Left renal cortex interstitium (tissue), 4 donors: ENCODE measurements around the gene MAP4K2. TPM values are rescaled to one million over a fixed set of nuclear protein-coding genes. Genes with fewer than 3 reads are reported as not detected.

ENCODE experiments used
- DNase-seq, 4 donors: peaks; one replicate each; pipeline ENCODE4 v3.0.0-alpha.2; 2013; ENCODE audit warnings: low read depth in 4 of 4, low spot score in 2 of 4, missing footprints in 1 of 4
- polyA plus RNA-seq, 4 donors: library from polyadenylated mRNA; unstranded; fragments of 120-200 nt; gene quantifications; one replicate each; pipeline ENCODE4 v1.2.1, GENCODE V29; 2013; ENCODE audit not compliant: insufficient read length in 4 of 4

The MAP4K2 gene
- polyA plus RNA-seq, 4 donors = 17.8 to 25.7 (median 24.2) TPM

DNA sequence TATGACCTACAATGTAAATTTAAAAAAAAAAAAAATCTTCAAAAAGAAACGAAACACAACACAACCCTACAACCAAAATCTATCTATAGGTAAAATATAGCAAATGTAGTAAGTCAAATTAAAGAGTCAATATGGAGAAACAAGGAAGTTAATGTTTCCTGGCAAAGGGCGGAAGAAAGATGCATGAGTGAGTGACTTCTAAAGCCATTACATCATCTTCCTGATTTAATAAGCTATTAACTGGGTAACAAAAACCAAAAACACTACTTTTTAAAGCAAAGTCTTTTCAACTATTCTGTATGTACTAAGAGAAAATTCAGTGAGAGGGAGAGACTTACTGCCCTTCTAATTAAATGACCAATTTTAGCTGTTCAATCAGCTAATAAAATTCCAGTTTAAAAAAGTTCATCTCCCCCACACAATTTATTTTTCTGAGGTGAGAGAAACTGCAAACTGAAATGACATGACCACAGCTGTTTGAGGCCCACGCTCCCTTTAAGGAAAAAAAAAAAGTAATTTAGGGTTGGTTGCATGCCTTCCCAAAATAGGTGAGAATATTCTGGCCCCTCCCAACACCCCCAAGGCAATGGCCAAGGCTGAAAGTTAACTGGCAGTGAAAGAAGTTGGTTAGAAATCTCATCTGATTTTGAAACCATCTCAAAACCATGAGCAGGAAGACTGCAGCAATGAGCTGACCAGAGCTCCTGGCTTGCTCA is 30.6 kb downstream of the MAP4K2 start:
- no peak for DNase-seq

DNA sequence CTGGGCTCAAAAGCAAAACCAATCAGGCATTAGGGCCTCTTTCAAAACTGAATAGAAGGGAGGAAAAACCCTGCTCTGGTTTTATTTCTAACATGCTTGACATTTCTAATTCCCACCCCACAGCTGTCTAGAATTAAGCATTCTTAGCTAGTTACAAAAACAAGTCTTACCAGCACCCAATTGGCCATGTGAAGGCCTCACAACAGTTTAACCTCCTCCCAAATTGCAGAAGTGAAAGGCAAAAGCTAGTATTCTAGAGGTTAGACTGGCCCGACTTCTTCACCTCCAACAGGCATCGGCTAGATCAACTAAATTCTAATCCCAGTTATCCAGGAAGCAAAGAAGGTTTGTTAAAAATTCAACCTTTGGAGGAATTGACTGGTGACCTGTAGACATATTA is 31.2 kb downstream of the MAP4K2 start:
- DNase-seq = no peak

DNA sequence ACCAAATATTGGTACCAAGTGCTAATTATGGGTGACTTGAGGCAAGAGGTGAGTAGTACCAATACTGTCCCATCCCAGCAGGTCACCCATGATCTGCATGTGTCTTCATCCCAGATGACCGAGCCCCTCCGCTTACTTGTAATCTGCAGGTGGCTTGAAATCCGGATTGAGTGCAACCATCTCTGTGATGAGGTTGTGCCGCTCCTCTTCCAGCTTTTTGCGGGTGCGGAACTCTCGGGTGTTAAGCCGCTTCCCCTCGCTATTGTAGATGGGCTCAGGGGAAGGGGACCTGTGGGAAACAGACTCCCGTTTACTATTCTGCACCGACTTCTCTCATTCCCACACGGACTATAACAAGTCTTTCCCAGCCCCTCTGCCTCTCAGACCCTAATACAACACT is 32.9 kb downstream of the MAP4K2 start:
- no peak for DNase-seq

DNA sequence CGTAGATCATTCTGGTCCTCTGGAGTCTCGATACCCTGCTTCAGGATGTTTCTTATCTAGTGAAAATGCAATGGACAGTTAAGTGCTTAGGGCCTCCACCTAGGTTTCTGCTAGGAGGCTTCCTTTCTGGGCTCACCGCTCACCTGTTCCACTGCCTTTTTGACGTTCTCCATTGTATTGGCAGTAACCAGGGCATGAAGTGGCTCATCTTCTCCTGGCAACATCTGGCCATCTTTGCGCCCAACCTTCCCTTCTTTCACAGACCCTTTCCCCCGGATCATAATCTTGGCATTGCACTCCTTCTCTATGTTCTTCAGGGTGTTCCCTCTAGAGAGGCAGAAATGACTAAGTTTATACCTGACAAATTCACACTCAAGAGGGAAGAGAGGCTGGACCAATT is 33.7 kb downstream of the MAP4K2 start:
- DNase-seq = no peak

DNA sequence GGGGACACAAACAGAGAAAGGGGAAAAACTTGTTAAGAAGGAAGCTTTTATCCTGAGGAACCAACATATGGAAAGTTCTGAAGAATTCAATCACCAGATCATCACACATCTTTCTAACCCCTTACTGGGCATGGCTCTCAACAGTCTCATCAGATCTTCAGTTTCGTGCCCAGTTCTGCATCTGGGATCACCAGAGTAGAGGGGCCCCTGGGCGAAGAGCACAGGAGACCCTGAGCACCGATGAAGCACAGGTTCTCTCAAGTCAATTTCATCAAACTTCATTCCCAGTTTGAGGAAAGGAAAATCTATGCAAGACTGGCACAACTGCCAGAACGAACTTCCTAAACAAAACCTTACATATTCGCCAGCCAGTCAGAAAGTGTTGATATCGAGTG is 34.7 kb downstream of the MAP4K2 start:
- no peak for DNase-seq

DNA sequence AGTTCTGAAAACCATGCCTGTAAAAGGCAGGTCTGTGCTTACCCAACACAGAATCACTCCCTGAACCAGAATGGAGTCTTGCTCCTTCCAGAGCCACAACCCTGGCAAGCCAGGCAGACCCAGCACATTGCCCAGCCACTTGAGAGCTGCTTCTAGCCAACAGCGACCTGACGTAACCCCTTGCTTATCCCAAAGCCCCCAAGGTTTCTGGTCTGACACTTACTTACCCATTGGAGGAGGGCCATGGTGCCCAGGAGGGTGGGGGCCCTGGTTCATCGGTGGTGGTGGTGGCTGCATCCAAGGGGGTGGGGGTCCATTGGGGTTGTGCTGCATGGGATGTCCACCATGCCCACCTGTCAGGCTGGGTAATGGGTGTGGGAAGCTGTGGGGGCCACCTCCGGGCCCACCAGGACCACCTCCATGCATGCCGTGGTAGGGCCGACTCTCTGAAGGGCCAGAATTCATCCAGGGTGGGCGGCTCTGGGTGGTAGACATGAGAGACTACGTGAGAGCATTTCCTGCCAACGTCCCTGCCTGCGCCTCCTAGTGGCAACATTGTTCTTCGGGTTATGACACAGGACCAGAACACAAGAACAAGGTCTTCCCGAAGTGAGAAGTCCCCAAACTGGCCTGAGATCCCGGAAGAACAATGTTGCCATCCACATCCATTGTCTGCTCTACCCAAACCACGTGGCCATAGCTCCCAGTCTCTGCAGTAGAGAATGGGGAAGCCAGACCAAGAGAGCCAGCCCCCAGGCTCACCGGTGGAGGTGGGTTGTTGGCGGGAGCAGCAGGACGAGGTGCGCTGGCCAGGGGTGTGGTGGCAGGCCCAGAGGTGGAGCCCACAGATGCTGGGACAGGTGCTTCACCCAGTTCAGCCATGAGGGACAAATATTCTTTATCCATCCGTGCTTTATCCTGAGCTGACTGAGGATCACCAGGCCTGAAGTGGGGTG is 35.4 kb downstream of the MAP4K2 start:
- DNase-seq = no peak

DNA sequence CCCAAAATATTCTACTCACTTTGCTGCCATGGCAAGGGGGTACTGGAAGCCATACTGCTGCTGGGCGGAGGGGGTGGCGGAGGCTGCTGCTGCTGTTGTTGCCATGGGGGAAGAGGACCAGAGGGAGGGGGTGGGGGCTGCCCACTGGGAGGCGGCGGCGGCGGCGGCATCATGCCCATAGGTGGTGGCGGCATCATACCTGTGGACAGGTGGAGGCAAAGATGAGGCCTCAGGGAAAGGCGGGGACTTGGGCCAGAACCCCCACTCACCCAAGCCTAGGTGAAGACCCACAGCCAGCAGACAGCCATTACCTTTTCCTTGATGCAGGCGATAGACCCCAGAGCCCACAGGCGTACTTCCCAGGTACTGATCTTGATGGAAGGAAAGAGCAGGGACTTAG is 36.1 kb downstream of the MAP4K2 start:
- no peak for DNase-seq

DNA sequence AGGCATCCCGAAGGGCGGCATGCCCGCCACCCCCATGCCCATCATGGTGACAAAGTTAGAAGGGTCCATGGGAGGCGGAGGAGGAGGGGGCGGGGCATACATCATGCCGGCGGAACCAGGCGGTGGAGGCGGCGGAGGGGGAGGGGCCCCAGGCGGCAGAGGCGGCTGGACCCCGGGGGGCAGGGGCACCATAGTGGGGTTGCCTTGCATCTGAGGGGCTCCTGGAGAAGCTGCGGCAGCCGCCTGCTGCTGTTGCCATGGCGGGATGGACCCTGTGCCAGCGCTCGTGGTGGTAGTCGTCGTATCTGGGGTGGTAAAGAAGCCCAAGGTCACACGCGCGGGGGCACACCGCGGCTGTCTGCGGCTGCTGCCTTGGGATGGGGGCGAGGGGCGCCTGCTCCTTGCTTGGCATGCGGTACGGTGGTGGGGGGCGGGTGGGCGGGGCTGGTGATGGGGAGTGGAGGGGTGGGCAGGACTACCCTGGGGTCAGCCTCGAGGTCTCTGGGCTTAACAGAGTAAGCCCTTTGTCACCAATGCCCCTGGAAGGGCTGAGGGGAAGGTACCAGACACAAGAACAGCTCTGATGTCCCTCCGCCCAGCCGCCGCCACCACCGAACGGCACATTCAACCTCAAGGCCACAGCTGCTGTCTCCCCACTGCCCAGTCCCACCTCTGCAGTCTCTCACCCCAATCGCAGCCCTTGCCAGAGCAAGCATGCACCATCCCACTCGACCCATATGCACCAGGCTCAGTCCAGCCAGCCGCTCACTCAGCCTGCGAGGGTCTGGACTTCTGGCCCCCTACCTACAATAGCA is 37.0 kb downstream of the MAP4K2 start:
- no peak for DNase-seq

DNA sequence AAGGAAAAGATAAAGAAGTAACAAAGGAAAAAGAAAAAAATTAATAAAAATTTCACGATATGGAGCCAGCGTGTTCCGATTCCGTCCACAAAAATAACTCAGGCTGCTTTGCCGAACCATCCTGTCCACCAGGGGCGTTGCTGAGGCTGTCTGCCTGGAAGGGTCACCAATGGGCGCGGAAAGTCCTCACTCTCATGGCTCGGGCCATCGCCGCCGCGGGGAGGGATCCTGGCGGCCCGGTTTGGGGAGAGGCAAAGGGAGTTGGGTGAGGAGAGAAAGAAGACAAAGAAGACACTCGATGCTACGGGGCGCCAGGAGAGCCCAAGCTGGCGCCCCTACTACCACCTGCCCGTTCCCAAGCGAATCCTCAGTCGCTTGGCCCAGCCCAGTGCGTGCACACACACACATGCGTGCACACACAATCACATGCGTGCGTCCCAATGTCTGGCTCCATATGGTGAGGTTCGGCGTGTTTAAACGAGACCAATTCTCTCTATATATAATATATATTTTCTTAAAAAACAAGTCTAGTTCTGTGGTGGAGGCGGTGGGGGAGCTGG is 37.6 kb downstream of the MAP4K2 start:
- no peak for DNase-seq

DNA sequence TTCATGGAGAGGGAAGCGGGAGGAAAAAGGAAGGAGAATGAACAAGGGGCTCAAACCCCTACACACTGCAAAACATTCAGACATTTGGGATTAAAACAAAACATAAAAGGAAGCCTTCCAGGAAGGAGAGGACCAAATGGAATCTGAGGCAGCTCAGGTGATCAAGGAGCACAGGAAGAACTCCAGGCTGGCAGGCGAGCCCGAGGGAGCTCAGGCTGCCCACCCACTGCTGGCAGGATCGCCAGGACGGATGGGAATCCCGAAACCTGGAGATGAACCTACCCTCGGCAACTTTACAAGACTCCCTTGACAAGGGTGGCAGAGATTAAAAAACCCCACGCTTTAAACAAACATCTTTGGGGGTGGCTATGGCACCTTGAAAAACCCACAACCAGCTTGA is 38.3 kb downstream of the MAP4K2 start:
- no peak for DNase-seq

DNA sequence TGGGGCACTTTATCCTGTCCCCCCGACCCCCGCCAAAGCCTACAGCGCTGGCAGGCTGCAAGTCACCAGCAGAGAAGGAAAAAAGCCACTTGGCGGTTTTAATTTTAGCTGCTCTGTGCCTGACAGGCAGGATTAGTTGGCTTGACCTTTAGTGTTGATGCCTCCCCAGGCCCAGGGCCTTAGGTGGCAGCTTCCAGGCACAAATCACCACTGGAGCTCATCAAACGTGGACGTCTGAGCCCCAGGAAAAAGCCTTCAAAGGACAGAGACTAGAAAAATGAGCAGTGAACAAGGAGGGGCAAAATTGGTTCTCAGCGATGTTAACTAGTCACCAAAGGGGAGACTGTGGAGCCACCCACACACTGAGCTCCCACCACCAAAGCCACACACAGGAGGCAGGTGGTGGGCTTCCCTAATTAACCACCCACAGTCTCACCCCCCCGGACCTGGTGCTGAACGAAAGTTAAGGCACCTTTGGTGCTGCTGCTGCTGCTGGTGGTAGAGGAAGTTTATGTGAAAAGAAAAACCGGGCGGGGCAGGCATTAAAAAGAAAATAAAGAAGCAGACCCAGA is 38.9 kb downstream of the MAP4K2 start:
- no peak for DNase-seq

DNA sequence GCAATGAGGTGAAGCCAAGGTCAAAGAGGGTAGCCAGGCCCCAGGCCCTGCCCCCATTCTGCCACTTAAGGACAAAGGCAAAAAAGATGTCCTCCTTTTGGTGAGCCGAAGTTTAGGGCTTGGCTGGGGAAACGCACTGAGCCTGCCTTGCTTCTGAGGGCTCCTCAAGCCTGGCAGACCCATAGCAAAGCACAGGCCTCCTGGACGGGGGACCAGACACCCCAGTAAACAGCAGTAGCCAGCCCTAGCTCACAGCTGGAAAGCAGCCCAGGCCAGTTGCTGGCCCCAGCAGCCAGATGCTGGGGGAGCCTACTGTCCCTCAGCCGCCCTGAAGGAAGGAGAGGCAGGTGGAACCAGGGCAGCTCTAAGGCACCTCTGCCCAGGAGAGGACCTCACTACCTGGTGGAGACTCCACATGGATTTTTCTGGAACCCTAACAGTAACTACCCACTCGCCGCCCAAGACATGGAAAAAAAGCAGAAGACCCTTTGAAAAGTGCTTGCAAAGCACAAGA is 39.4 kb downstream of the MAP4K2 start:
- DNase-seq = no peak

DNA sequence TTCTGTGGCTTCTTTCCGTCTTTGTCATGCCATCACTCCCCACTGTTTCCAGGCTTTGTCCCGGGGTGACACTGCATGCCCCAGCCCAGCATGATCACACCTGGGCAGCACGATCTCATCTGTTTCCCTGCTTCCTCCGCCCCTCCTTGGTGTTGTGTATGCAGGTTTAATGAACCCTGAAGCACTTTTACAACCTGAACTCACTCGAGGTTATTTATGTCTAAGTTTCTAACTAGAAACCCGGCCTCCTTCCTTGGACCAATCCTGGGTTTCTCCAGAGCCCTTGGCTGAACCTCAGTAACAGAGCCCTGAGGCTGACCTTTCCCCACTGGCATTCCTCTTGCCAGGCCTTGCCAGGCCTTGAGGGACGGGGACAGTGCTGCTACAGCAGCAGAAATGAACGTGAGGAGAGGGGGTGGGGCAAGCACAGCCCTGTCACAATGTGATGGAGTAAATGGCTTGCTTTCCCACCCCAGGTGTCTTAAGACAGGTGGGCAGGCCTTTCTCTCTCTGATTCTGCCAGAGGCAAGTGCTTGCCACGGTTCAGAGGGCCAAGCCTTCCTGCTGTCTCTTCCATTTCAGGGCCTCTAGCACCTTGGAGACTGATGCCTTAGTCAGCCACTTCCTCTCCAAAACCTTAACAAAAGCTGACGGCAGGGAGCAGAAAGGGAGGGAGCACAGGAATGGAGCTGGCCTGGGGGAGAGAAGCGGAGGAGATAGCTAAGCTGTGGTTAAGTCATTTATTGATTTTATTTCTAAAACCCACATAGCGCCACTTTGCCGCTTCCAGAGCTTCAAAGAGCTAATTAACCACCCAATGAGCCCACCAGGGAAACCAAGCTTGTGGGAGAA is 40.1 kb downstream of the MAP4K2 start:
- peak in 1 of 4 donors; percentile 82 for DNase-seq

DNA sequence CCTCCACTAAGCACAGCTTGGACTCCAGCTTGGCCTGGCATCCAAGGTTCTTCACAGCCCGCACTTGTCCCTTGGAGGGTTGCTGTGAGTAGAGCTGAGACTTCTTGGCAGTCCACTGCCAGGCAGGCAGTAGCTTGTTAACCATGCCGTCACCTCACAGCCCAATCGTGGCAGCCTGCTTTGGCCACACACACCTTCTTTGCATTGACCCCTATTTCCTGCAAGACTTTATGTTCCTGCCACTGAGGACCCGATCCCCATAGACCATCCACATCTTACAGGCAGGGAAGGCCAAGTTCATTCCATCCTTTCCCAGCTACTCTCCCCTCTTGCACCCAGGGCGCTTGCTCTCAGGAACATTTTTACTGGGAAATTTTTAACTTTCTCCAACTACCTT is 40.7 kb downstream of the MAP4K2 start:
- DNase-seq = no peak

DNA sequence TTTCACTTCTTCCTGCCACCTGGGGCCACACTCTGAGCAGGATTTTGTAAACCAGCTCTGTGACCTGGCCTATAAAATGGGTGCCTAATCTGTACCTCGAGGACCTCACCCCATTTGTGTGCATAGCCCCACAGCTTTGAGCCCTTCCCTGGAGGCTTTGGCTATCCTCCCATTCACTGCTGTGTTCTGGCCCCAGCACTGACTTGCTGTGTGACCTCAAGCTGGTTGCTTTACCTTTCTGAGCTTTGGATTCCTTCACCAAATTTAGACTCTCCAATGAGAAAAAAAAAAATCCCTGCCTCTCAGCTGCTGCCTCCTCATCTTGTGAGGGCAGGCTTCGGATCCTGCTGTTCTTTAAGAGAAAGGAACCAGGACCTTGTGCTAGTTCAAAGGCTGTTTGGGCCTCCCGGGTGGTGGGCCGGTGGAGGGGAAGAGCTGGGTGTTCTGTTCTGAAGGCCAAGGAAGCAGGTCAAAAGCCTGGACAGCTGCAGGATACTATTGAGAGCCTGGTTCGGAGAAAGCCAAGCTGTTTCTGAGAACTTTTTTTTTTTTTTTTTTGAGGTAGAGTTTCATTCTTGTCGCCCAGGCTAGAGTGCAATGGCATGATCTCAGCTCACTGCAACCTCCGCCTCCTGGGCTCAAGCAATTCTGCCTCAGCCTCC is 42.1 kb downstream of the MAP4K2 start:
- DNase-seq = no peak

DNA sequence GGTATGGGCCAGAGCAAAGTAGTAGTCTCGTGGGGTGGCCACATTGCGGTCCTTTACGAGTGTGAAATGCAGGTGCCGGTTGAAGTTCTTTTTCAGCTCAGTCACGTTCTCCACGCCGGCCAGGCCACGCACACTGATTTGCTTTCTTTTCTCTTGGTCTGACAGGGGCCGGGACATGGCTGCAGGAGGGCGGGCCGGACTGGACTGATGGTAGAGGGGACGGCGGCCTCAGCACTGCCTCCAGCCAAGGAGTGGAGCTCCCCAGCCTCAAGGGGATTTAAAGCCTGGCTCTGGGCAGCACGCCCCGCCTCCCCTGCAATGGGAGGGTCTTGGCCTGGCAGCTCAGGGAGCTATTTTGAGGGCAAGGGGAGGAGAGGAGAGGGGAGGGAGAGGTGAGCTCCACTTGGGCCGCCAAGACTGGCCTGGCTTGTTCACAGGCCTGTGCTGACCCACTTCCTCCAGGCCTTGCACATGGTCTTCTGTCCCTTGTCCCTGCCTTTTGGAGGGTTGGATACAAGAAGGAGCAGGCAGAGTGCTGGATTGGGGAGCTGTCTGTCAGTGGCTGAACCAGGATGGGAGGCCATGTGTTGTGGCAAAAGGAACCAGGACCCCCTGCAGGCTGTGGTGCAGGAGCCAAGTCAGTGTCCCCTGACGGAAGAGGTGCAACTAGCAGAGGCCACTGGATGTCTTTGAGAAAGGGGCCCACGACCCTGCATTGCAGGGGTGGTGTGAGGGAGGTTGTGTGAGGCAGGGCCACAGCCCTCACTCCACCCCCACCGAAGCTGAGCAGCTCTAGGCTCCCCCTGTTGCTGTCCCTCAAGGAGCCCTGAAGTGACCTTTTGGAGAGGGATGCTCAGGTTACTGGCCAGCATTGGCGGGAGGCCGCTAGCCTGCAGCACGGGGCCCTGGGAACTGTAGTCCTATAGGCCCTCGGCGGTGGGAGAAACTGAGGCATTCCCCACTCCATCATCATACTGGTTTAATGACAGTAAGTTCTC is 43.0 kb downstream of the MAP4K2 start, which contains the start of gene PYGM:
Gene PYGM, minus strand, starts transcription at position 253 of the 998 bp plus-strand sequence. Its CDS starts 76 bp downstream, at position 177.
- no peak for DNase-seq

DNA sequence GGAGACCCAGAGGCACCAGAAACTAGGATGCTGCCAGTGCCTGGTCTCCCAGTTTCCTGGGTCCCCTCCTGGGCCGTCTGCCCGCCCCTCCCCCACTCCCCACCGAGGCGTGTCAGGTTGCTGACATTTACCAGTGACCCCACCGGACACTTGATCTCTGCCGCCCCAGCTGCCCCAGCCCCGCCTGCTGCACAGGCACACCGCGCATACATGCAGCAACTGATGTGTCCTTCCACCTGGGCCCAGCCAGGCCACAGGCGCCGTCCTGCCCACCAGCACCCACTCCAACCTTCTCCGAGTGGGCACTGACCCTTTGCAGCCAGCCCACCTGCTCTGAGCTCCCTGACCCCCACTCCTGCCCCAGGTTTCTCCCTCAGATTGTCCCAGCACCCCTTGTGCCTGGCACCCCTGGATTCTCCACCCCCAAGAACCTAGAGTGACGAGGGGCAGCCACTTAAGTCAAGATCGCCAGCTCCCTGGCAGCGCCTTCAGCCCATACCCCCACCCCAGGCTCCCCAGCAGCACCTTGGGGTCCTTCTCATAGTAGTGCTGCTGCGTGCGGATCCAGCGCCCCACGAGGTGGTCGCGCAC is 43.8 kb downstream of the MAP4K2 start:
- no peak for DNase-seq
